ENCODE data around the gene CCDC91. TPM values are rescaled to one million over a fixed set of nuclear protein-coding genes. Genes with fewer than 3 reads are reported as not detected.

Gene CCDC91
- total RNA-seq, 1 experiment from 2014 or later: 35.9 TPM

DNA sequence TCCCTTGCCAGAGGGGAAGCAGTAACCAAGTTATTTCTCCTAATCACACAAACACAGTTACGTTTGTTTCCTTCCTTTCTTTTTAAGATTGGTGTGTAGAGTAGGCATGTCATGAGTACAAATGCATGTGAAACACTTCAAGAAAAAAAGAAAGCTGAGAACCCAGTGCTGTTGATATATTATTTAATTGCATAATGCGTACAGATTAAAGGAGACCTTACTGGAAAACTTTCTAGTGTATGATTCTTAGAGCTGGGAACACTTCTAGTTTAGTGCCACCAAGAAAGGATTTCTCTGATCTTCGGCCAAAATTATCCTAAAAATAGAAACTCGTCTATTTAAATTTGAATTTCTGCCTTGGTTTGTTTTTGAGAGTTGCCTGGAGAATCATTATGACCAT lies 365.5 kb downstream of the CCDC91 start:
- H3K4me3 Mint-ChIP-seq (ENCODE audit: unreplicated experiment): no peak overlapping the region
- H3K36me3 Mint-ChIP-seq (ENCODE audit: insufficient read depth, unreplicated experiment): peaks cover 2% of the 10 kb centered on the region
- TF ChIP-seq, protein P1, sequence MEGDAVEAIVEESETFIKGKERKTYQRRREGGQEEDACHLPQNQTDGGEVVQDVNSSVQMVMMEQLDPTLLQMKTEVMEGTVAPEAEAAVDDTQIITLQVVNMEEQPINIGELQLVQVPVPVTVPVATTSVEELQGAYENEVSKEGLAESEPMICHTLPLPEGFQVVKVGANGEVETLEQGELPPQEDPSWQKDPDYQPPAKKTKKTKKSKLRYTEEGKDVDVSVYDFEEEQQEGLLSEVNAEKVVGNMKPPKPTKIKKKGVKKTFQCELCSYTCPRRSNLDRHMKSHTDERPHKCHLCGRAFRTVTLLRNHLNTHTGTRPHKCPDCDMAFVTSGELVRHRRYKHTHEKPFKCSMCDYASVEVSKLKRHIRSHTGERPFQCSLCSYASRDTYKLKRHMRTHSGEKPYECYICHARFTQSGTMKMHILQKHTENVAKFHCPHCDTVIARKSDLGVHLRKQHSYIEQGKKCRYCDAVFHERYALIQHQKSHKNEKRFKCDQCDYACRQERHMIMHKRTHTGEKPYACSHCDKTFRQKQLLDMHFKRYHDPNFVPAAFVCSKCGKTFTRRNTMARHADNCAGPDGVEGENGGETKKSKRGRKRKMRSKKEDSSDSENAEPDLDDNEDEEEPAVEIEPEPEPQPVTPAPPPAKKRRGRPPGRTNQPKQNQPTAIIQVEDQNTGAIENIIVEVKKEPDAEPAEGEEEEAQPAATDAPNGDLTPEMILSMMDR (IDR thresholded peaks at IDR 0.05; ENCODE audit: unreplicated experiment): no peak
- ChIA-PET POLR2A (no interaction called here), CTCF (interaction anchor here (1.0 kb wide), 1 partner anchor 129 kb away, joined by 3 read pairs; no protein-coding TSS in a partner anchor)
- H3K27ac Mint-ChIP-seq (ENCODE audit: low read depth, unreplicated experiment): no peak overlapping the region
- DNase-seq (ENCODE audit: unreplicated experiment): no peak
- no peaks in the 10 kb centered on the region for H3K9me3 Mint-ChIP-seq (ENCODE audit: unreplicated experiment)
- peaks cover 2% of the 10 kb centered on the region for H3K4me1 Mint-ChIP-seq (ENCODE audit: insufficient read depth, unreplicated experiment)
- H3K27me3 Mint-ChIP-seq (ENCODE audit: insufficient read depth, unreplicated experiment): no peaks in the 10 kb centered on the region
- no TSS peak for BruUV-seq (replicated peaks)
- intact Hi-C loops (cut with micrococcal nuclease): no loop called here

DNA sequence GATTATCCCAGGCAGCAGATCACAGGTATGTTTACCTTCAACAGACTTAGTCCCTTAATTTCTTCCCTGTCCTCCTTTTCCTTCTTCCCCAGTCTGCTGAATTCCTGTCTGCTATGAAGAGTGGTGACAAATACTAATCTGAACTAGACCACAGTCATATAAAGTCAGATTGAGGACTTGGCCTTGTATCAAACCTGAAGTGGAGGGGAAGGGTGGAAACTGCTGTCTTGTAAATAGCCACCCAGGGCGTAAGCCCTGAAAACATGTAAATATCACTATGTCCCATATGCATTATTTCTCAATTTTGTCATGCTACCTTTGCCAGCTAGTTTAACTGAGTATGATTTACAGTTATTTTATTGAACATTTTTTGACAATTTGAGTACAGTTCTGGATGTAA lies 368.0 kb downstream of the CCDC91 start:
- Mint-ChIP-seq H3K4me3 (ENCODE audit: unreplicated experiment) (no peak overlapping the region), H3K9me3 (ENCODE audit: unreplicated experiment) (no peaks in the 10 kb centered on the region), H3K27ac (ENCODE audit: low read depth, unreplicated experiment) (no peak overlapping the region), H3K4me1 (ENCODE audit: insufficient read depth, unreplicated experiment) (no peaks in the 10 kb centered on the region), H3K27me3 (ENCODE audit: insufficient read depth, unreplicated experiment) (no peaks in the 10 kb centered on the region), H3K36me3 (ENCODE audit: insufficient read depth, unreplicated experiment) (no peaks in the 10 kb centered on the region)
- TF ChIP-seq, protein P1 (IDR thresholded peaks at IDR 0.05; ENCODE audit: unreplicated experiment): no peak
- ChIA-PET POLR2A (no interaction called here), CTCF (no interaction called here)
- BruUV-seq (replicated peaks): no TSS peak
- DNase-seq (ENCODE audit: unreplicated experiment): no peak
- intact Hi-C loops (cut with micrococcal nuclease): no loop called here

DNA sequence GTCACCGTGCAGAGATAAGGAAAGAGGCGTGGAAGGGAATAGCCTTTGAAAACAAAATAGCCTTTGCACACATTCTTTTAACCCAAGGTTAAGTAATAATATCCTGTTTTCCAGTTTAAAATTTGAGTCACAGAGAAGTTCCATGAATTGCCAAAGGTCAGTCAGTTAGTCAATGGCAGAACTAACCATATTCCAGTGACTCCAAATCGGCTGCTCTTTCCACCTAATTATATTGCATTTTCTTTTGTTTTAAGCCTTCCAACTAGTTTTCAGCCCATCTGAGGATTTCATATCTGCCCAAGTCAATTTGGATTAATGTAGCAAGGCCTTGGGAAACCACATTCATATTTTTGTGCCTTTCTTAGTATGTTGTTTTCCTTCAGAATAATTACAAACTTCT lies 373.0 kb downstream of the CCDC91 start:
- DNase-seq (ENCODE audit: unreplicated experiment): no peak
- H3K9me3 Mint-ChIP-seq (ENCODE audit: unreplicated experiment): no peaks in the 10 kb centered on the region
- H3K27me3 Mint-ChIP-seq (ENCODE audit: insufficient read depth, unreplicated experiment): no peaks in the 10 kb centered on the region
- BruUV-seq (replicated peaks): no TSS peak
- no peaks in the 10 kb centered on the region for H3K36me3 Mint-ChIP-seq (ENCODE audit: insufficient read depth, unreplicated experiment)
- ChIA-PET CTCF (no interaction called here), POLR2A (no interaction called here)
- H3K4me3 Mint-ChIP-seq (ENCODE audit: unreplicated experiment): no peak overlapping the region
- intact Hi-C loops (cut with micrococcal nuclease): no loop called here
- no peak overlapping the region for H3K27ac Mint-ChIP-seq (ENCODE audit: low read depth, unreplicated experiment)
- TF ChIP-seq, protein P1 (IDR thresholded peaks at IDR 0.05; ENCODE audit: unreplicated experiment): no peak
- H3K4me1 Mint-ChIP-seq (ENCODE audit: insufficient read depth, unreplicated experiment): peaks cover 13% of the 10 kb centered on the region

DNA sequence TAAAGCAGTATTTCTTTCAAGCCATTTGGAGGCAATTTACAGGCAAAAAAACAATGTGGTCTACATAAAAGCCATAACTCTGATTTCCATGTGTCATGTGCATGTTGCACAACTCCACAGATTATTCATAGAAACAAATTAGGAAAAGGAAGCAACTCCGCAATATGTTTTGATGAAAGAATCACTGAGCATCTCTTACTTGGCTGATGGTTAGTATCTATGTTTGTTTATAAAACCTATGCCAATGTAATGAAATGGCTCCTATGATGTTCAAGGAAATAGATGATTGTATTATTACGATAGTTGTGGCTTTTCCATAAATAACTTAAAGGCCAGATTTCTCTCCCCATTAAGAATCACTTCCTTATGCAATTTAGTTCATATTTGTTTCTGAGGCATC lies 373.7 kb downstream of the CCDC91 start:
- intact Hi-C loops (cut with micrococcal nuclease): no loop called here
- H3K27me3 Mint-ChIP-seq (ENCODE audit: insufficient read depth, unreplicated experiment): no peaks in the 10 kb centered on the region

More for the DNA sequence above, 373.7 kb downstream of the CCDC91 start:
- peak; percentile 52 for DNase-seq (ENCODE audit: unreplicated experiment)
- no TSS peak for BruUV-seq (replicated peaks)
- Mint-ChIP-seq H3K36me3 (ENCODE audit: insufficient read depth, unreplicated experiment) (no peaks in the 10 kb centered on the region), H3K27ac (ENCODE audit: low read depth, unreplicated experiment) (no peak overlapping the region), H3K4me3 (ENCODE audit: unreplicated experiment) (no peak overlapping the region), H3K9me3 (ENCODE audit: unreplicated experiment) (no peaks in the 10 kb centered on the region), H3K4me1 (ENCODE audit: insufficient read depth, unreplicated experiment) (peaks cover 16% of the 10 kb centered on the region)
- CTCF ChIA-PET: interaction anchor here (0.7 kb wide), 2 partner anchors 228 to 271 kb away, joined by 3 read pairs; no protein-coding TSS in a partner anchor
- POLR2A ChIA-PET: no interaction called here
- TF ChIP-seq, protein P1 (IDR thresholded peaks at IDR 0.05; ENCODE audit: unreplicated experiment): no peak

Measured in MCF 10A (cell line).